Upper lobe of left lung (tissue), 6 donors: ENCODE results near the gene GABRD. TPM values are rescaled to one million over a fixed set of nuclear protein-coding genes. Genes with fewer than 3 reads are reported as not detected.

Experiments used
- ATAC-seq, 2 donors: fragments of 200-7000 bp; cut with Tn5 transposase; one replicate each; pipeline ENCODE4 v1.9.1; 2022; ENCODE audit warnings: mild to moderate bottlenecking in 2 of 2, moderate library complexity in 2 of 2; ENCODE audit not compliant: low FRiP score in 2 of 2
- DNase-seq, 2 donors: peaks; one replicate each; pipeline ENCODE4 v3.0.0-alpha.2; 2019 to 2020
- H3K27ac ChIP-seq, 4 donors: fragments of 200-600 bp; sonication (generic); one replicate each; pipeline ENCODE4 v1.5.1; 2016 to 2019
- H3K27me3 ChIP-seq, 4 donors: fragments of 200-600 bp; sonication (generic); one replicate each; pipeline ENCODE4 v1.5.1; 2017 to 2019
- H3K36me3 ChIP-seq, 4 donors: fragments of 200-600 bp; sonication (generic); one replicate each; pipeline ENCODE4 v1.5.1; 2016 to 2019
- H3K4me1 ChIP-seq, 4 donors: fragments of 200-600 bp; sonication (generic); one replicate each; pipeline ENCODE4 v1.5.1; 2018 to 2019
- H3K4me3 ChIP-seq, 4 donors: fragments of 200-600 bp; sonication (generic); one replicate each; pipeline ENCODE4 v1.5.1; 2017 to 2019; ENCODE audit warnings: mild to moderate bottlenecking in 2 of 4, moderate library complexity in 1 of 4
- H3K9me3 ChIP-seq, 4 donors: fragments of 200-600 bp; sonication (generic); one replicate each; pipeline ENCODE4 v1.5.1; 2018 to 2019
- CTCF ChIP-seq, 6 experiments: fragments of 450-650 bp in 4 of 6; fragments of 200-600 bp in 2 of 6; sonication (generic) in 2 of 6; IDR thresholded peaks; one replicate each; pipeline ENCODE4 v1.5.1; 2016 to 2019; ENCODE audit warnings: antibody characterized with exemption in 6 of 6
- EP300 ChIP-seq, 4 donors: sonication (generic); formaldehyde crosslinking; IDR thresholded peaks; one replicate each; pipeline ENCODE4 v1.5.1; 2017; ENCODE audit warnings: antibody characterized with exemption in 4 of 4, control low read depth in 2 of 4
- POLR2A ChIP-seq, 4 donors: fragments of 450-650 bp; IDR thresholded peaks; one replicate each; pipeline ENCODE4 v1.5.1; 2016 to 2017; ENCODE audit warnings: antibody characterized with exemption in 4 of 4, mild to moderate bottlenecking in 2 of 4
- POLR2AphosphoS5 ChIP-seq, 2 donors: sonication (generic); formaldehyde crosslinking; IDR thresholded peaks; one replicate each; pipeline ENCODE4 v1.5.1; 2017; ENCODE audit warnings: antibody characterized with exemption in 2 of 2
- whole genome bisulfite sequencing, 2 donors: methylation state at CpG; one replicate each; pipeline ENCODE4 v1.1.5; 2017 to 2018; 5-methylcytosine and 5-hydroxymethylcytosine counted together
- total RNA-seq, 6 donors: library from RNA; depleted of rRNA in 4 of 6; stranded (reverse); fragments of >200 nt in 4 of 6; gene quantifications; one replicate each; pipeline versions ENCODE4 v1.1.0 to v1.2.1, GENCODE V29; 2016 to 2021
- donor health status: DM: no; HTN: no; CAD: no; lungs with moderate emphysema.
- donor health status: DM: no; HTN: yes; CAD: no; lungs with severe emphysema.

GABRD gene
- total RNA-seq, 6 donors from 2014 or later: 0.26 to 8.2 (median 1.2) TPM; not detected in 3

GRCh38 chr1:1989102-1989542, 30.0 kb upstream of the GABRD start:
- WGBS, 2 donors: 49 to 67% methylated on average over 16 to 22 of the region's 22 CpGs
- peak in 1 of 2 donors; percentile 54 for ATAC-seq
- no peaks in the 10 kb centered on the region for H3K27me3 ChIP-seq
- H3K4me3 ChIP-seq: no peak overlapping the region
- no peaks in the 10 kb centered on the region for H3K36me3 ChIP-seq
- peak in 1 of 2 donors; percentile 72 for DNase-seq
- peak overlapping the region; percentile 48 to 75 (median 68) for H3K27ac ChIP-seq
- peaks cover 0 to 5% (median 0%) of the 10 kb centered on the region in 4 donors for H3K4me1 ChIP-seq
- TF ChIP-seq CTCF (IDR thresholded peaks at IDR 0.05) (no peak), POLR2A (IDR thresholded peaks at IDR 0.05) (no peak), POLR2AphosphoS5 (IDR thresholded peaks at IDR 0.05) (peak in 1 of 2 donors; percentile 29), EP300 (IDR thresholded peaks at IDR 0.05) (no peak)
- no peaks in the 10 kb centered on the region for H3K9me3 ChIP-seq

- Histone ChIP-seq H3K27ac (peak overlapping the region; percentile 48 to 75 (median 68)), H3K9me3 (no peaks in the 10 kb centered on the region), H3K27me3 (no peaks in the 10 kb centered on the region), H3K4me1 (peaks cover 0 to 5% (median 0%) of the 10 kb centered on the region in 4 donors), H3K36me3 (no peaks in the 10 kb centered on the region), H3K4me3 (no peak overlapping the region)
- DNase-seq: no peak
- 72 to 79% methylated on average over 9 of the region's 9 CpGs for WGBS, 2 donors
- ATAC-seq: peak in 1 of 2 donors; percentile 30
- TF ChIP-seq POLR2AphosphoS5 (IDR thresholded peaks at IDR 0.05) (peak in 1 of 2 donors; percentile 21), EP300 (IDR thresholded peaks at IDR 0.05) (no peak), POLR2A (IDR thresholded peaks at IDR 0.05) (no peak), CTCF (IDR thresholded peaks at IDR 0.05) (no peak)
Observed at GRCh38 chr1:1989789-1990188, 29.4 kb upstream of the GABRD start.

GRCh38 chr1:1990222-1990621, 28.9 kb upstream of the GABRD start:
- peaks cover 0 to 5% (median 0%) of the 10 kb centered on the region in 4 donors for H3K4me1 ChIP-seq
- H3K9me3 ChIP-seq: no peaks in the 10 kb centered on the region
- peak overlapping the region; percentile 48 to 75 (median 68) for H3K27ac ChIP-seq
- H3K27me3 ChIP-seq: no peaks in the 10 kb centered on the region
- no peaks in the 10 kb centered on the region for H3K36me3 ChIP-seq
- 35 to 36% methylated on average over 10 of the region's 10 CpGs for WGBS, 2 donors
- ATAC-seq: peak; percentile 35 to 41
- TF ChIP-seq POLR2A (IDR thresholded peaks at IDR 0.05) (no peak), CTCF (IDR thresholded peaks at IDR 0.05) (no peak), EP300 (IDR thresholded peaks at IDR 0.05) (no peak), POLR2AphosphoS5 (IDR thresholded peaks at IDR 0.05) (no peak)
- DNase-seq: peak in 1 of 2 donors; percentile 38
- H3K4me3 ChIP-seq: no peak overlapping the region

- ATAC-seq (no peak), DNase-seq (no peak)
- WGBS, 2 donors: 71 to 73% methylated on average over 8 of the region's 8 CpGs
- H3K27ac ChIP-seq: no peak overlapping the region
- TF ChIP-seq POLR2A (IDR thresholded peaks at IDR 0.05): no peak
- no peak for TF ChIP-seq POLR2AphosphoS5 (IDR thresholded peaks at IDR 0.05)
- TF ChIP-seq CTCF (IDR thresholded peaks at IDR 0.05): no peak
- TF ChIP-seq EP300 (IDR thresholded peaks at IDR 0.05): no peak
- H3K36me3 ChIP-seq: no peaks in the 10 kb centered on the region
- H3K9me3 ChIP-seq: no peaks in the 10 kb centered on the region
- H3K4me1 ChIP-seq: peaks cover 0 to 8% (median 6%) of the 10 kb centered on the region in 4 donors
- no peak overlapping the region for H3K4me3 ChIP-seq
- H3K27me3 ChIP-seq: no peaks in the 10 kb centered on the region
Observed at GRCh38 chr1:1994536-1994935, 24.6 kb upstream of the GABRD start.

- 54 to 58% methylated on average over 12 of the region's 12 CpGs for WGBS, 2 donors
- DNase-seq (no peak), ATAC-seq (peak in 1 of 2 donors; percentile 68)
- Histone ChIP-seq H3K4me1 (peaks cover 0 to 8% (median 4%) of the 10 kb centered on the region in 4 donors), H3K4me3 (no peak overlapping the region), H3K27me3 (no peaks in the 10 kb centered on the region), H3K27ac (peak overlapping the region in 1 of 4 donors; percentile 40), H3K36me3 (no peaks in the 10 kb centered on the region), H3K9me3 (no peaks in the 10 kb centered on the region)
- TF ChIP-seq CTCF (IDR thresholded peaks at IDR 0.05) (no peak), POLR2A (IDR thresholded peaks at IDR 0.05) (no peak), EP300 (IDR thresholded peaks at IDR 0.05) (no peak), POLR2AphosphoS5 (IDR thresholded peaks at IDR 0.05) (no peak)
Observed at GRCh38 chr1:1996207-1996651, 22.9 kb upstream of the GABRD start.
